Activated gamma-delta T cell treated with anti-CD3 and anti-CD28 coated beads, Interleukin-2, amount 50 U/mL, for 16 hours (primary cell): Measurements from ENCODE around the gene CPSF7.

Experiments used
- DNase-seq: peaks from one replicate; pipeline ENCODE4 v3.0.0-alpha.2; 2020; ENCODE audit warnings: low read depth

CPSF7 gene

GRCh38 chr11:61353131-61354067 is 76.4 kb downstream of the CPSF7 start:
- no peak for DNase-seq
